Skeletal muscle cell (primary cell): Measurements from ENCODE around the gene KIRREL3.

Source experiments
- DNase-seq: peaks from one replicate; pipeline ENCODE4 v3.0.0-alpha.2; 2010; ENCODE audit warnings: low read depth
- H3K4me3 ChIP-seq: 2 replicates; pipeline ENCODE4 v1.5.1; 2011; ENCODE audit warnings: low read depth, mild to moderate bottlenecking, control low read depth, low read length, moderate library complexity

Gene KIRREL3

DNA sequence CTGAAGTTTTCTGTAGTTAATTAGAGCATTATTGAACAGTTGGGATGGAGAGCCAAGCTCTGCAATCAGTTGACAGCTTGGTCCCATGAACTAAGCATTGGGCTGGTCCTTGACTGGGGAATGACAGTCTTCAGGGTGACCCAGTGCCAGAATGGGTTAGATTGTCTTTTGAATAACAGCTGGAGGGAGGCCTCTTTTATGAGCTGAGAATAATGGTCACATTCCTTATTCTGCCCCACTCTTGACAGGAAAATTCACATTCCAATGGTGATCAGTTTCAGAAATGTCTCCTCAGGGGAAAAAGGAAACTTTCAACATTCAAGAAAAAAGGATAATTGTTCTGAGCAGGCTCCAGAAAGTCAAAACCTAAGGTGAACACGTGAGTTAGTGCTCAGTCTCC, 113.9 kb downstream of the KIRREL3 start:
- H3K4me3 ChIP-seq, result no peak overlapping the region
- DNase-seq, result no peak

DNA sequence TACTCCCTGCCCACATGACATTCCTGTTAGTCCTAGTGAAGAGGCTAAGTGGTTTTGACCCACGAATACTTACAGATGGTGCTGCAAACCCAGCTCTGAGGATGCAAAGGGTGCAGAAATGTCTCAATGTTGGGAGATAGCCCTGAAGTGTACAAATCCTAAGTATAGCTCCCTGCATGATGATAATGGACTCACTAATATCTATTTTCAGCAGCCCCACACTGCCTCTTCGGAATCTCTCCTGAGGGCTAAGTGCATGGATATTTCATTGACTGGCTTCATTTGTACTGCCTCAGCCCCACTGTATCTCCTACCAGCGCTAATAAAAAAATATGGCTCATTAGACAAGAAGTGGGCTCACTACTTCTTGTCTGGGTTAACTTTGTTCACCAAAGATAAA, 114.5 kb downstream of the KIRREL3 start:
- H3K4me3 ChIP-seq, result no peak overlapping the region
- DNase-seq, result no peak

DNA sequence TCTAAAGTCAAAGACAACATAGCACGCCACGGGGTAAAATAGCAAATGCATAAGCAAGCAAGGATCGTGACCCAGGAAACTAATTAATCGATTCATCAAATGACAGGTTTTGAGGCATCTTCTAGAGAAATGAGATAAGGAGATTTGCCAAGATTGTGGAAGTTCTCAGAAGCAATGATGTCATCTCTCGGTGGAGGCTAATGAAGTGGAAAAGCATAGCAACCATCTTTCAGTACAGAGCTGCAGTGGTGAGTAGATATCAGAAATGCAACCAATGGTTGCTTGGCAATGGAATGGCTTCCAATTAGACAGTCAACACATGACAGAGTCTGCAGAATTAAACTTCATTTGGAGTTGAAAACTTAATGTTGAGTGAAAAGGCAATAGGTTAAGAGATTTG, 116.0 kb downstream of the KIRREL3 start:
- no peak for DNase-seq
- H3K4me3 ChIP-seq, result no peak overlapping the region

DNA sequence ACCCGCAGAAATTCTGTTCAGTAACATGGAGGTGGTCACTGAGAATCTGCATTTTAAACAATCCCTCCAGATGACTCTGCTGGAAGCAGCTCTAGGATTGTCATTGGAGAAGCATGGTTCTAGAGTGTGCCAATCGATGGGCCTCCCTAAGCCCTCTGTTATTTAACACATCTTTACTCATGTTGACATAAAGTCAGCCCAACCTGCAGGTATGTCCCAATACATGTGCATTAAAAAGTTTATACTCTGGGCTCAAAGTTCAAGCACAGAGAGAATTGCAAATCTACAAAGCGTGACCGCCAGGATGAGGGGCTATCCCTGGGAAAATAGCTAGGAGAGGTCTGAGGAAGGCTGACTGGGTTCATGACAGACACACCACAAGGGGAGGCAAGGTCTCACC, 116.4 kb downstream of the KIRREL3 start:
- DNase-seq, result no peak

DNA sequence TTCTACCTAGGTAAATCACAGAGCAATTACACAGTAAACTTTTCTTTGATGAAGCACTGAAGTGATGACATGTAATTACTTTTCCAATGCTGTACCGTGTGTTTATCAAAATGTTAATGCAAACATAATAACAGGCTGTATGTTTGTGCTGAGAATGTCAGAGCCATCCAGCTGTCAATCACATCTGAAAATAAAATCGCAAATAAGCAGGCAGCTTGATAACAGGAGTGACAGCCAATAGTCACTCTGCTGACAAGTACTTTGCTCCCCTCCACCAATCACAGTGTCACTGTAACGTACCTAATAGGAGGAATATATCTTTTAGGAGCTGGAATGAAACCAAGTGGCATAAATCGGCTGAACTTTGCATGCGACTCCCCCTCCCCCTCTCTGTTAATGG, 119.7 kb downstream of the KIRREL3 start:
- H3K4me3 ChIP-seq, result no peak overlapping the region
- DNase-seq, result no peak

More for the DNA sequence above, 116.4 kb downstream of the KIRREL3 start:
- H3K4me3 ChIP-seq, result no peak overlapping the region

DNA sequence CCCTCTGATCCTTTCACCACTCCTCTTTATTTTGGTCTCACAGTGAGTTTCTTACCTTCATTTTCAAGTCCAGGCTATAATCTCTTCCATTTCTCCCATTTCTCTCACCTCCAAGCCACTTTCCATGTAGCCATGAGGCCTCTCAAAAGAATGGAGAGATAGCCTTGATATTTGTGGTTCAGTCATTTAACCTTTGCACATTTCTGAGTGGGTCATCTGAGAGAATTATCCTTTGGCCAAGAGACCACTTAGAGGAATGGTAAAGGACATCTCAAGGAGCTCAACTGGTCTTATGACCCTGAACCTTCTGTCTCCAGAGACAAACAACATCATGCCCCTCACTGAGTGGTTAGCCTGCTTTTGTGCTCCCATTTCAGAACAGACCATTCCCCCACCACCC, 121.1 kb downstream of the KIRREL3 start:
- H3K4me3 ChIP-seq, result no peak overlapping the region
- DNase-seq, result no peak

DNA sequence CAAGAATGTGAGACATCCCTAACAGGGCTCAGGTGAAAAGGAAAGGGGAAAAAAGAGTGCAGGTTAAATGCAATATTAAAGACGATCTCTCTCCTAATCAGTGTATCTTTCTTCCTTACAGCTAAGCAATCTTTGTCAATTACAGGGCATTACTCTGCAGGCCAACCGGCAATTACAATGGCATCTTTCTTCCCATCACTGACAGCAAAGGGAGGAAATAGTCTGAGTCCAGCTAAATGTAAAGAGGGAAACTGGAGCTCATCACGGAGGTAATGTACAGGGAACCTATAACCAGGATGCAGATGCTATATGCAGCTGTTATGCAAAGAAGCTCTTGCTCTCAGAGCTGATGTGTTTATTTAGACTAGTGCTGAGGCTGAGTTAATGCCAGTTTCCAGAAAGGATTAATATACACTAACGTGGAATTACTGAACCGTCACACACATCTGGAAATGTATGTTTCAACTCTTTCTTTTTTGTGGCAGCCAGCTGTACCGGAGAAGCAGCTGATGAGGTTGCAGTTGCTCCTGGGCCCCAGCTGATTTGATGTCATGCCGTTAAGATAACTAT, 121.6 kb downstream of the KIRREL3 start:
- H3K4me3 ChIP-seq, result no peak overlapping the region

DNA sequence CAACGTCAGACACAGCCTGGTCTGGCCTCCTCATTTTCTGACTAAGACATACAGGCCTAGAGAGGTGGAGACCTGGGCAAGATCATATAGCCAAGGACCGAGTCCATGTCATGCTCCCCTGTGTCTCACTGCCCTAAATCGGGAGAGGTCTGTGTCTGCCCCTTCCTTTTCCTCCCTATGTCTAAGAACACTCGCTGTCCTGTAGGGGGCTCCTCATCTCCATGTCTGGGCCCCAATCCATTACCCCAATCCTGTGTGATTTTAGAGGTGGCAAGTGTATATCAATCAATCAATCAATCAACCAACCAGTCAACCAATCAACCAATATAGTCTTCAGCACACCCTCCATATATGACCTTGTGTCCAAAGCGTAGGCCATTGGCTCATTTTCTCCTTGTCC, 125.7 kb downstream of the KIRREL3 start:
- no peak for DNase-seq

More for the DNA sequence above, 121.6 kb downstream of the KIRREL3 start:
- no peak for DNase-seq

DNA sequence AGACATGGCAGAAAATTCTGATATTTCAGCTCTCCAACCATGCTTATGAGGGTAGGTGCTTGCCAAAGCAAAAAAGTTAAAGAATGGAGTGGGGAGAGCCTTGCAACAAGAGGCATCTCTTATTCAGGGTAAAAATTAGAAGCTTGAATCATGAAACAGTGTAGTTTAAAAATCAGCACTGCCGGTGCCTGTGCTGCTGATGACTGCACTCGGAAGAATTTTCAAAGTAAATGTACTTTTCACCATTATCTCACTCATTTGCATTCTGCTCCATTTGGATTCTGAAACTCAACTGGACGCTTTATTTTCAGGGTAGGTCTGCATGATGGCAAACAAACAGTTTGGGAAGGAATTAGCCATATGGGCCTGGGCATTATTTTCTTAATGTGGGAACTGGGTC, 126.3 kb downstream of the KIRREL3 start:
- H3K4me3 ChIP-seq, result no peak overlapping the region
- DNase-seq, result no peak

More for the DNA sequence above, 125.7 kb downstream of the KIRREL3 start:
- H3K4me3 ChIP-seq, result no peak overlapping the region

DNA sequence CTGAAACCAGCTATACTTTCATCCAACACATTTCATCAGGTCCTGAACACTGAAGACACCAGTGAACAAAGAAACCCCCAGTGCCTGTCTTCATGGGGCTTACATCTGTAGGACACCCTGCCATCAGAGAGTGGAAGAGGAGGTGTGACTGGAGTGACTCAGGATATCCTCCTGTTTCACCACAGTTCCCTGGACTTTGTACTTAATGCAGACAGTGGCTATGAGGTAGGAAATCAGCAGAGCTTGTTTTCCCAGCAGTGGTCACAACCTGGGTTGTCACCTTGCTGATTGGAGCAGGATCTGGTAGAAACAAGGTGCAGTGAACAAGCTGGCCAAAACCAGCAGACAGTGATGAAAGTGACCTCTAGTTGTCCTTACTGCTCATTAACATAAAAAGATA, 128.8 kb downstream of the KIRREL3 start:
- H3K4me3 ChIP-seq, result no peak overlapping the region
- DNase-seq, result no peak

DNA sequence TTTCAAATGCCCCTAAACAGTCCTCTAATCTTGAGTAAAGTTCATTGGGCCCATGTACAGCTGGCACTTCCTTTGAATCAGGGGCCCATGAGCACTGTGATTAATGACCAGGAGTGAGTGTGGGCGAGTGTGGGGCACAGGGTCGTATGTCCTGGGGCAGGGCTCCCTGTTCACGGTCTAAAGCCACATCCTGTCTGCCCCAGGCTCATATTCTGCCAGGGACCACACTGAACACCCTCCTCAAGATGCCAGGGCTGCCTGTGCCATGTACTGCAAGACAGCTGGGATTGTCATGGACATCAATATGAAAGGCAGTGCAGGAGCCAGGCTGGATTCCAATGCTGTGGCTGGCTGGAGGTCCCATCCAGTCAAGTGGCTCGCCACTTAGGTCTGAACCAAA, 130.5 kb downstream of the KIRREL3 start:
- H3K4me3 ChIP-seq, result no peak overlapping the region

DNA sequence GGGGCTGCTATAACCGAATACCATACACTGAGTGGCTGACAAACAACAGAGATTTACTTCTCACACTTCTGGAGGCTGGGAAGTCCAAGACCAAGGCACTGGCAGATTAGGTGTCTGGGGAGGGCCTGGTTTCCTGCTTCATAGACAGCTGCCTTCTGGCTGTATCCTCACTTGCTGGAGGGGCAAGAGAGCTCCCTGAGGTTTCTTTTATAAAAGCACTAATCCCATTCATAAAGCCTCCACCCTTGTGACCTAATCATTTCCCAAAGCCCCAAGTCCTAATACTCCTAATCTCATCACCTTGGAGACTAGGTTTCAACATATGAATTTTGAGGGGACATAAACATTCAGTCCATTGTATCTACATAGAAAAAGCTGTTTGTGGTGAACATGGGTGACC, 131.8 kb downstream of the KIRREL3 start:
- no peak for DNase-seq
- no peak overlapping the region for H3K4me3 ChIP-seq

More for the DNA sequence above, 130.5 kb downstream of the KIRREL3 start:
- no peak for DNase-seq

DNA sequence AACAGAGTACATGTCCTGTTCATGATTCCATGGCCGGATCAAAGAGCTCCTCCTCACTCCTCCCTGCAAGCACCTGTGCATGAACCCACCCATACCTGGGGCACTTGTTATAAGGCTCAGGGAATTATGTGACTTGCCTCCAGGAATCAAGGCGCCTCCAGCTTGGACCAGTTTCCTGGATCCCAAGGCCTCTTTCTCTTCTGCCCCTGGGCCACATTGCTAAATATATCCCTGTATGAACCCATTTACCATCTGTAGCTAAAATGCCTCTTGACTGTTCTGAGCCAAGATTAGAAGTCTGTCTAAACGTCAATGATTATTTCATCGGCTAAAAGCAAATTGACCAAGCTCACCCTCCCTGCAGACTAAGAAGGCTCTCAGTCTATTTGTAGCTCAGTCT, 135.6 kb downstream of the KIRREL3 start:
- DNase-seq, result no peak
- H3K4me3 ChIP-seq, result no peak overlapping the region

DNA sequence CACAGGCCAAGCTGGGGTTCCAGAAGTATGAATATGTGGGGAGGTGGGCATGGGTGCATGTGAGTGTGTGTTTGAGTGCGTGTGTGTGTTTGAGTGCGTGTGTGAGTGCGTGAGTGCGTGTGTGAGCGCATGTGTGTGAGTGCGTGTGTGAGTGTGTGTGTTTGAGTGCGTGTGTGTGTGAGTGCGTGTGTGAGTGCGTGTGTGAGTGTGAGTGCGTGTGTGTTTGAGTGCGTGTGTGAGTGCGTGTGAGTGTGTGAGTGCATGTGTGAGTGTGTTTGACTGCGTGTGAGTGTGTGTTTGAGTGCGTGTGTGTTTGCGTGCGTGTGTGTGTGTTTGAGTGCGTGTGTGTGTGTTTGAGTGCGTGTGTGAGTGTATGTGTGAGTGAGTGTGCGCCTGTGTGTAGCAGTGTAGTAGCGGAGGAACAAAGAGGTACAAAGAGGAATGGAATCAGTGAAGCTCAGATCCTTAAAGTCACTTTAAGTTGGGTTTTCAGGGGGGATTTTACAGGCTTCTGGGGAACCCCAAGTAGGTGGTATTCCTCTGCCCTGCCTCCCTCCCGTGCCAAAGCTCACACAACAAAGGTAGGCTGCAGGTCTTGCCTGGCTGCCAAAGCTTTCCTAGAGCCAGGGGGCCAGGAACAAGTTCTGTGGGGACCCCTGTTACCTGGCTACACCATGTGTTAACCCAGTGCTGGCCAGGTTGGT, 137.1 kb downstream of the KIRREL3 start:
- no peak for DNase-seq
- H3K4me3 ChIP-seq, result no peak overlapping the region

DNA sequence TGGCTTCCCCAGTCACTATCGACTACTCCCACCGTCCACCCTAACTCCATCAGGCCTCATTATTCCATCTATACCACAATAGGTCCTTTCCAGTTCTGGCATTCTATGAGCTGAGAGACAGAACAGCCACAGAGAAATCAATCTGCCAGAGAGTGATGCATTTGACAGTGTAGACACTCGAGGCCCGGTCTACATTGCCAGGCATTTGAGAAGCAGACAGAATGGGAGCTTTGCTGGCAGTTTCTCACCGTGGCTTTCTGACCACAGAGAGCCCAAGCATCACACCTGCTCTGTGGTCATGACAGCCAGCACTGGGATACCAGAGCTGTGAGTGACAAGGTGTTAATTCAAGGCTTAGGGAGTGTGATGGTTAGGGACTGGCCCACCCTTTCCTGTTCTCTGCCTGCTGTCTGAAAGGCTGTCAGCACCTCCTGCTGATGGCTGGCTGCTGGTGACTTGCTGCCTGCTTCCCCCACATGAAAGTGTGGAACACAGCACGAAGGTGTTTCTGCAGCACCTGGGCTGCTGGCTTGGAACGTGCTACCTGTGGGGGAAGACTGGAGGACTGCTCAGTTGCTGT, 137.8 kb downstream of the KIRREL3 start:
- H3K4me3 ChIP-seq, result no peak overlapping the region
- no peak for DNase-seq

DNA sequence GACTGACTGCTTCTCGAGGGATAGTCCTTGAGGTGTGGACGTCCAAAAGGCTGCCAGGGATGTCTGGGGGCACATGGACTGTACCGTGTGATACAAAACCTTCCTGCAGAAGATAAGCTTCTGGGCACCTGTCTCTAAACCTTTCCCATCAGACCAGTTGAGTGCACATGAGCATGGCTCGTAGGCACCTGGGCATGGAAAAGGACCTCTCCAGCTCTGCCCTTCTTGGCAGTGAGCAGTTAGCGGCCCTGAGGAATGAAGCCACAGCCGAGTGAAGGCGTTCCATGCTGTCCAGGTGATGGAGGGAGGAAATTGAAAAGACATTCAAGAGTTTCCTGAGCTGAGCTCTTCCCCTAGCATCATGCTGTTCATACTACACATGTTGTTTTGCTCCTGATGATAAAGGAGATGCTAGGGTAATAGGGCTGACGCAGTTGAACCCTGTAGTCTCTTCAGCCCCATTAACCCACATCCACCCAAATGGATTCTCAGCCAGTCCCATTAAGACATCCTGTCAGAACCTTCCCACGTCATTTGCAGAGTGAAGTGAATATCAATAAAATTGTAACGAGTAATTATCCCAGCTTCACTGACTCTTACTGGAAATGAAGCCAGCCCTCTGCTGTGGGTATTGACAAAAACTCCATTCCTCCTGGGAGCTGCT, 138.6 kb downstream of the KIRREL3 start:
- H3K4me3 ChIP-seq, result no peak overlapping the region
- DNase-seq, result no peak

DNA sequence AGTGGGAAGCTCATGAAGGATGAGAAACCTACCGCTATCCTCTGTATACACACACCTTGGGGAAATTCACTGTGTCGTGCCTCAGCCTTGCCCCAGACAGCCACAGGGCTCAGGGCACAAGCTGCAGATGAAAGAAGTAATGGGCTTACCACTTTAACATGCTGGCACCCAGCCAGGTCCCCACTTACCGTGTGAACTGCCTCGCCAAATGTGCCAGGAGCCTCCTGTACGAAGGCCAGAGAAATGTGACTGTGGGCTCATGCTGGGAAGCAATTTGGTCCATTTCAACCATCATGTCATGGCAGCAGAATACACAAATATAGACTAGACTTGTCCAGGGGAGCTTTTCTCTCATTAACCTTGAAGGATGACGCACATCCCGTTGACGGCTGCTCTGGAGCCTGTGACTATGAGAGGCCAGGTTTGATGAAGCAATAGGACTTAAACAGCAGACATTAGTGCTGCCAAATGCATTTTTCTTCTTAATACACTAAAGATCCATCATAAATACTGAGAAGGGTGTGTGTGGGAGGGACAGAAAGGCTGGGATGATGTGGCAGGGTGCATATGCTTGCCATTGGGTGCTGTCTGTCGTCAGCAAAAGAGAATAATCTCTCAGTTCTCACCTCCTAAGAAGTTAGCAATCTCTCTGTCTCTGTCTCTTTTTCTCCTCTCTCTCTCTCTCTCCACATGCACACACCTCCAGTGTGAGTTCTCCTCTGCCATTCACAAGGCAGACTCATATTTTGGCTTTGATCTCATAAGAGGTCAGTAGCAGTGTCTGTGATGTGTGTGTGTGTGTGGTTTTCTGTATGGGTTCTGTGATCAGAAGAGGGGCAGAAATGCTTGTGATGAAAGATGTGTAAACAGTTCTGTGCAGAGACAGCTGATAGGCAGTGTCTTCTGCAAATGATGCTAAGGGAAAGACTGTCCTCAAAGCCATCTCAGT, 142.4 kb downstream of the KIRREL3 start:
- DNase-seq, result peak; percentile 59
- no peak overlapping the region for H3K4me3 ChIP-seq

DNA sequence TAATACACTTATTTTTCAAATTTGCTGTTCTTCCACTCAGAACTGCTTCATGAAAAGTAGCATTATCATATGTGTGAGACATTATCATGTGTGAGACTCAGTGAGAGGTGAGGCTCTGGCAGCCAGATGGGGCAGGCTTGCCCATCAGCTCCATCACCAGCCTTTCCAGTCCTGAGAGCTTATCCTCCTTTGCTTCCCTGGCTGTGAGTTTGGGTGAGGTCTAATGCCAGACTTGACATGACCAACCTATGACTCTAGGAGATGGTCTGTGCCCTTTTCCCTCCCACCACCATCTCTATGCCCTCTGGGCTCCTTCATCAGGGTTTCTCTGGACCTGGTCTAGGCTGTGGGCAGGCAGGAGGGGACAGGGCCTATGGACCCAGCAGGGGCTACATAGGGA, 145.0 kb downstream of the KIRREL3 start:
- H3K4me3 ChIP-seq, result no peak overlapping the region
- no peak for DNase-seq

DNA sequence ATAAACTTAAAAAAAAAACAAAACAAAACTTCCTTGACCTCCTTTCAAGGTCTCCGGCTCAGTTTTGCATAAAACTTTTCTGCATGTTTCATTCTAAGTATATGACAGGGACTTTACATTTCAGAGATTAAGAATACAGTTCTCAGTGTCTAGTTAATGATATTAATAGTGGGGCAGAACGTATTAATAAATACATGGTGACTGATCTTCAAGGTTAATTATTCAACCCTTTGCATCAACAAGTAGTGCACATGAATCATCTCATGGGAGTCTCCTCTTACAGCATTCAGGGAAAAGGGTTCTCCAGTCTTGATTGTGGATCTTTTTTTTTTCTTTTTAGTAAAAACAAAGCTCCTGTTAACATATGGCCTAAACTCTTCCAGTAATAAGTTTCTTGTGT, 146.8 kb downstream of the KIRREL3 start:
- H3K4me3 ChIP-seq, result no peak overlapping the region
- no peak for DNase-seq

DNA sequence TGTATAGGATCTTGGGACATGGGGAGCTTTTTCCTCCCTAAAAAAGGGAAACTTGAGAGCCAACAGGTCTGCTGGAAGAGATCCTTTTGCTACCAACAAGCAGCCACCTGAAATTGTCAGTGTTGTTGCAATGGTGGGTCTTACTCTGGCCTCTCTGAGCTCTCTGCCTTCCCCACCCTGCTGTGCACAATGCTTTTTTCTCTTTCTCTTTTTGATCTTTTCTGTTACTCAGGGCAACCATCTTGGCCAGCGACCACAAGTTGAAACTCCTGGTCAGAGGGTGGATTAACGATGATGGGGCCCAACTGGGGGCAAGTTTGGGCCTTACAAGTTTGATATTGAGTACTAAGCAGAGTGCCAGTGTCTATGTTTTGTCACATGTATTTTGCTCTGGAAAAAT, 155.8 kb downstream of the KIRREL3 start:
- no peak for DNase-seq
- H3K4me3 ChIP-seq, result no peak overlapping the region
